Activated T-cell treated with anti-CD3 and anti-CD28 coated beads, Interleukin-2, amount 50 U/mL, for 4 hours (primary cell): ENCODE results near the gene ACTN4. TPM values are rescaled to one million over a fixed set of nuclear protein-coding genes. Genes with fewer than 3 reads are reported as not detected.

Experiments used
- ATAC-seq, 2 donors: fragments of 200-7000 bp; cut with Tn5 transposase; one replicate each; pipeline ENCODE4 v1.10.0; 2021
- DNase-seq: peaks from one replicate; pipeline ENCODE4 v3.0.0-alpha.2; 2020
- H3K27me3 Mint-ChIP-seq: one replicate; pipeline ENCODE4 v1.8.0; 2021; ENCODE audit warnings: low read depth, mixed read lengths
- H3K36me3 Mint-ChIP-seq: one replicate; pipeline ENCODE4 v1.8.0; 2022; ENCODE audit warnings: mixed read lengths; ENCODE audit not compliant: insufficient read depth
- H3K4me1 Mint-ChIP-seq: one replicate; pipeline ENCODE4 v1.8.0; 2021; ENCODE audit warnings: low read depth, mixed read lengths
- H3K4me3 Mint-ChIP-seq: one replicate; pipeline ENCODE4 v1.8.0; 2021; ENCODE audit warnings: mild to moderate bottlenecking, moderate library complexity, mixed read lengths
- H3K9me3 Mint-ChIP-seq: one replicate; pipeline ENCODE4 v1.8.0; 2021; ENCODE audit warnings: mixed read lengths
- total RNA-seq, 3 donors: library from RNA; stranded (reverse); gene quantifications; one replicate each; pipeline ENCODE4 v1.2.1, GENCODE V29; 2021

Gene ACTN4
- total RNA-seq, 3 donors from 2014 or later, result 215 to 233 (median 230) TPM

GRCh38 chr19:38649305-38650171 lies 2.1 kb downstream of the ACTN4 start:
- no peak for DNase-seq
- Mint-ChIP-seq H3K4me1 (peaks cover 58% of the 10 kb centered on the region), H3K4me3 (peak overlapping the region; percentile 95), H3K9me3 (no peaks in the 10 kb centered on the region), H3K36me3 (peaks cover 7% of the 10 kb centered on the region), H3K27me3 (peaks cover 10% of the 10 kb centered on the region)
- ATAC-seq, result no peak

- DNase-seq (no peak), ATAC-seq (no peak)
- Mint-ChIP-seq H3K4me3 (peak overlapping the region; percentile 95), H3K4me1 (peaks cover 65% of the 10 kb centered on the region), H3K36me3 (peaks cover 9% of the 10 kb centered on the region), H3K9me3 (no peaks in the 10 kb centered on the region), H3K27me3 (peaks cover 10% of the 10 kb centered on the region)
These were observed 2.8 kb downstream of the ACTN4 start for GRCh38 chr19:38650172-38650775.

GRCh38 chr19:38650911-38651584 lies 3.6 kb downstream of the ACTN4 start:
- peaks cover 10% of the 10 kb centered on the region for H3K27me3 Mint-ChIP-seq
- peak overlapping the region; percentile 95 for H3K4me3 Mint-ChIP-seq
- H3K9me3 Mint-ChIP-seq, result no peaks in the 10 kb centered on the region
- DNase-seq, result no peak
- H3K4me1 Mint-ChIP-seq, result peaks cover 73% of the 10 kb centered on the region
- no peak for ATAC-seq
- peaks cover 11% of the 10 kb centered on the region for H3K36me3 Mint-ChIP-seq

- Mint-ChIP-seq H3K4me1 (peaks cover 91% of the 10 kb centered on the region), H3K36me3 (peaks cover 14% of the 10 kb centered on the region), H3K4me3 (no peak overlapping the region), H3K27me3 (peaks cover 11% of the 10 kb centered on the region), H3K9me3 (no peaks in the 10 kb centered on the region)
- DNase-seq (no peak), ATAC-seq (no peak)
These were observed 5.7 kb downstream of the ACTN4 start for GRCh38 chr19:38653028-38653571.

GRCh38 chr19:38654628-38655055 lies 7.2 kb downstream of the ACTN4 start:
- H3K4me3 Mint-ChIP-seq, result no peak overlapping the region
- peaks cover 4% of the 10 kb centered on the region for H3K27me3 Mint-ChIP-seq
- no peaks in the 10 kb centered on the region for H3K9me3 Mint-ChIP-seq
- H3K4me1 Mint-ChIP-seq, result peaks cover 93% of the 10 kb centered on the region
- DNase-seq, result no peak
- no peak for ATAC-seq
- H3K36me3 Mint-ChIP-seq, result peaks cover 12% of the 10 kb centered on the region

GRCh38 chr19:38655148-38655824 lies 7.8 kb downstream of the ACTN4 start:
- peaks cover 12% of the 10 kb centered on the region for H3K36me3 Mint-ChIP-seq
- peak overlapping the region; percentile 51 for H3K4me3 Mint-ChIP-seq
- no peaks in the 10 kb centered on the region for H3K9me3 Mint-ChIP-seq
- H3K4me1 Mint-ChIP-seq, result peaks cover 93% of the 10 kb centered on the region
- ATAC-seq (peak; percentile 87 to 88), DNase-seq (peak; percentile 20)
- H3K27me3 Mint-ChIP-seq, result peaks cover 4% of the 10 kb centered on the region

GRCh38 chr19:38656171-38656981 lies 8.9 kb downstream of the ACTN4 start:
- Mint-ChIP-seq H3K27me3 (peaks cover 4% of the 10 kb centered on the region), H3K4me3 (peak overlapping the region; percentile 51), H3K4me1 (peaks cover 89% of the 10 kb centered on the region), H3K9me3 (no peaks in the 10 kb centered on the region), H3K36me3 (peaks cover 15% of the 10 kb centered on the region)
- ATAC-seq (peak; percentile 58 to 65), DNase-seq (peak; percentile 29)

- Mint-ChIP-seq H3K4me1 (peaks cover 87% of the 10 kb centered on the region), H3K4me3 (peak overlapping the region; percentile 51), H3K9me3 (no peaks in the 10 kb centered on the region), H3K27me3 (peaks cover 2% of the 10 kb centered on the region), H3K36me3 (peaks cover 15% of the 10 kb centered on the region)
- DNase-seq (no peak), ATAC-seq (peak; percentile 28 to 32)
These were observed 10.3 kb downstream of the ACTN4 start for GRCh38 chr19:38657633-38658222.

GRCh38 chr19:38658462-38659306 lies 11.2 kb downstream of the ACTN4 start:
- DNase-seq (no peak), ATAC-seq (no peak)
- Mint-ChIP-seq H3K9me3 (no peaks in the 10 kb centered on the region), H3K4me1 (peaks cover 84% of the 10 kb centered on the region), H3K4me3 (no peak overlapping the region), H3K36me3 (peaks cover 14% of the 10 kb centered on the region), H3K27me3 (peaks cover 2% of the 10 kb centered on the region)

GRCh38 chr19:38660724-38661123 lies 13.3 kb downstream of the ACTN4 start:
- peaks cover 81% of the 10 kb centered on the region for H3K4me1 Mint-ChIP-seq
- no peaks in the 10 kb centered on the region for H3K9me3 Mint-ChIP-seq
- no peak overlapping the region for H3K4me3 Mint-ChIP-seq
- peaks cover 10% of the 10 kb centered on the region for H3K36me3 Mint-ChIP-seq
- no peak for DNase-seq
- ATAC-seq, result no peak
- peaks cover 2% of the 10 kb centered on the region for H3K27me3 Mint-ChIP-seq

GRCh38 chr19:38661136-38661535 lies 13.7 kb downstream of the ACTN4 start:
- H3K9me3 Mint-ChIP-seq, result no peaks in the 10 kb centered on the region
- H3K4me1 Mint-ChIP-seq, result peaks cover 81% of the 10 kb centered on the region
- peaks cover 10% of the 10 kb centered on the region for H3K36me3 Mint-ChIP-seq
- no peak for ATAC-seq
- H3K4me3 Mint-ChIP-seq, result no peak overlapping the region
- DNase-seq, result no peak
- H3K27me3 Mint-ChIP-seq, result peaks cover 2% of the 10 kb centered on the region

- Mint-ChIP-seq H3K27me3 (peaks cover 2% of the 10 kb centered on the region), H3K36me3 (peaks cover 10% of the 10 kb centered on the region), H3K4me3 (no peak overlapping the region), H3K4me1 (peaks cover 81% of the 10 kb centered on the region), H3K9me3 (no peaks in the 10 kb centered on the region)
- no peak for ATAC-seq
- no peak for DNase-seq
These were observed 14.5 kb downstream of the ACTN4 start for GRCh38 chr19:38661996-38662395.
